HG02973 (cell line): Measurements from ENCODE around the gene ELOVL5.
"Not testable (repeated sequence)": the region's sequence is repeated elsewhere in the genome, so short reads cannot be mapped to it uniquely, and the experiment has no call there.

Experiments
- ATAC-seq: cut with Tn5 transposase; IDR thresholded peaks from one replicate; pipeline ENCODE4 v1.9.1; 2021; ENCODE audit warnings: moderate library complexity; ENCODE audit not compliant: unreplicated experiment

The ELOVL5 gene

DNA sequence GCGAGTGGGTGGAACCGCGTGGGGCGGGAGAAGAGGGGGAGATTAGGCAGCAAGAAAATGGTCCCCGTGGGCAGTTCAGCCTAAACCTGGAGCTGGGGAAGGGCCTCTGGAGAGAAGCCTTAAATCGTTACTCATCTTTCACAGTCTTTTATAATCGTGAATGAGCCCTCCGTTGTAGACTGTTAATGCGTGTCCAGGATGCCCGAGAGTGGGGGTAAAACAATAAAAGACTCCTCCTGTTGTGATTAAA lies 11.0 kb upstream of the ELOVL5 start:
- no peak for ATAC-seq

DNA sequence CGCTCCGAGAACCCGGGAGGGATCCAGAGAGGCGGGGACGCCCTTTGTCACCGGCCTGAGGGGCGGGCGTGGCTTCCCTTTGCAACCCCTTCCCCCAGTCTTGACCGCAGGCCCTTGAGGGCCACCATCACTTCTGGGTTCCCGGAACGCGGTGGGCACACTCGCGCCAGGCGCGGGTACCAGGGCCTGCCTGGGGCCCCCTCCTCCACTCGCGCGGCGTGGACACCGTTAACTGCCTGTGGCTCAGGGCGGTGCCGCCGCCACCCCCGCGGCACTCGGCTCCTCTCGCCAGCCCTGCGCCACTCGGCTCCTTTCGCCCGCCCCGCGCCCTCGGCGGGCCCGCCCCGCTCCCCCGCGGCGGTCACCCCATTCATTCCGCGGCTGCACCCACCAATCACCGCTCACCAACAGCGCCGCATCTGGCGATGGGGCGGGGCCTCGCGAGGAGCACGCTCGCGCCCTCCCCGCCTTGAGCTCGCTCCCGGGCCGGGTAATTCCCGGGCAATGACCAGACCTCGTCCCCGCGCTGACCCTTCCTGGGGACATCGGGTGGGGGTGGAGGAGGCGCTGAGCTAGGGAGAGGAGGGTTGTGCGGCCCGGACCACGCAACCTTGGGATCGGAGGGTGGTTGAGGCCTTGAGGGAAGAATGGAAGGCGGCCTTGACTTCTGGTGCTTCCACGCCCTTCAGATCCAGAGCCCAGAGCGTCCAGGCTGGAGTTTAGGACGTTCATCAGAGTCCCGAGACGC lies 10.5 kb upstream of the ELOVL5 start:
- peak; percentile 91 for ATAC-seq

DNA sequence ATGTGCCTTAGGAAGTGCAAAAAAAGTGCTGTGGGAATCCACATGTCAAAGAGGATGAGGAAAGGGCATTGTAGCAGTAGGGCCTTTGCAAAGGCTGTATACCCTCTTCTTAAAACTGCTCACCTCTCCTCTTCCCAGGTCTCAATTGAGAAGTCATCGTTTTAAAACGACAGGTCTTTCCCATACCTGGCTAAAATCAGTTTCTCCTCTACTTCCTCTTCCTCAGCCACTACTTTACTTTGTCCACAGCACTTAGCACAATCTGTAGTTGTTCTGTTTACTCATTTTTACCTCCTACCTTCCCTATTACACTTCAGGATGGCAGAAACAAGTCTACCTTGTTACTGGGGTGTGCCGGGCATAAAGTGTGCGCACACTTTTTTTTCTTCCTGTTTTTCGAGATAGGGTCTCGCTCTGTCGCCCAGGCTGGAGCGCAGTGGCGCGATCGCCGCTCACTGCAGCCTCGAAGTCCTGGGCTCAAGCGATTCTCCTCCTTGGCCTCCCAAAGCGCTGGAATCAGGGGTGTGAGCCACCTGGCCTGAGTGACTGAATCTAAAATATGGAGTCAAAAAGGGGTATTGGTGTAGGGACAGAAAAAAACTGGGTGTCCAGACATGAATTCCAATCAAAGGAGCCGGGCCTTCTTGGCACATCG lies 9.8 kb upstream of the ELOVL5 start:
- peak; percentile 9 for ATAC-seq

DNA sequence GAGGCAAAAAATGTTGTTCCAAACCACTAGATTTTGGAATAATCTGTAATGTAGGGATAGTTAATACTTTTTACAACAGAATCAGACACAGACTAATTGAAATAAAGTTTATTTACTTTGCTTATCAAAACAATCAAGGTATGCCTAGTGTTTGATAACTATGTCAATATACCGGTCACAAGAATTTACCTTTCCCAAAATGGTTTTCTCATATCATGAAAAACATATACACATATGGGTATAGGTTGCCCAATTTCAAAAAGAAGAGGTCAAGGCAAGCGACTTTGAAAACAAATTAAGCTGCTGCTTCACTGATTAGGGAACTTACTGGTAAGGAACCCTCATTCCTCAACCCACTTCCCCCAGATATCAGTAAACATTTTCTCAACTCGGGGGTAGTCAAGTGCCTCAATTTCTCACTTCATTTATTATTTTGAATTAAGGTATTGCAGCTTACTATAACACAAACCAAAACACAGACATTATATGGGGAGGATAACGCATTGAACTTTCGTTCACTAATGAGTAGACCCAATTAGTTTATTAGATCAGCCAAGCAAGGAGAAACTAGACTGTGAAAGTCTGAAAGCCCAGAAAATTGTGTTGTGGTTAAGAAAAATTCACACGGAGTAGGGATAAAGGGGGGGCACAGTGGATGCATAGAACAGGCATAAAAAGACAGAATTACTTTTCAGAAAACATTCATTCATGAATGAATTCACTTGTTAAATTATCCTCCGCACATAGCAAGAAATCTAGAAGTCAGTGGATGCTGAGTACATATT lies 9.0 kb upstream of the ELOVL5 start:
- no peak for ATAC-seq

DNA sequence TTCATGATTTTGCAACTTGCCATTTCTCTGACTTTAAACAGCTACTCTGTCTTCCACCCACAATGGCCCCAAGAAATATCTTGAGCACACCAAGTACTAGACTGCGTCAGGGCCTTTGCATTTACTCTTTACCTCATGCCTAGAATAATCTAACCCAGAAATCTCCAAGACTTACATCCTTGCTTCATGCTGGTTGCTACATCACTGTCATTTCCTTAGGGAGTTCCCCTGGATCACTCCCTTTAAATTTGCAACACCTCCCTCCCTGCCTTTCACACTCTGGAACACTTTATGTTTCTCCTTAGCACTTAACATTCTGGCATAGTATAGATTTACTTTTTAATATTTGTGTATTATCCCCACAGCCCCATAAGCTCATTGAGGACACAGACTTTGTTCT lies 4.9 kb upstream of the ELOVL5 start:
- ATAC-seq = no peak

DNA sequence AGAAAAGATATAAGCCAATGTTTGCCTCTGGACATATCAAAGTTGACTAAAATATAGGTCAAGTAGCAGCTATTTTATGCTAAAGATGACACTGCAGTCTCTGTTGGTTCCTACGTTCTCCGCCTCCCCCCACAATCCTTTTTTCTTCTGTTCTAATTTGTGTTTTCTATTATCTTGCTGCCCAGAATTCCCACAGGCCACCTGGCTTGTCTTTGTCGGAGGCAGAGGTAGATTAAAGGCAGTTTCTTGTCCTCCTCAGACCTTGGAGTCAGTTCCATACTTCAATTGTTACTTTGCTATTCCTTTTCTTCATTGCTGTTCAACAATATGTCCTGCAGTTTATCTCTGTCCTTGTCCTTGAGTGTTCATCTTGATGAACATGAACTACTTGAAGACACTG lies 3.6 kb upstream of the ELOVL5 start:
- no peak for ATAC-seq

DNA sequence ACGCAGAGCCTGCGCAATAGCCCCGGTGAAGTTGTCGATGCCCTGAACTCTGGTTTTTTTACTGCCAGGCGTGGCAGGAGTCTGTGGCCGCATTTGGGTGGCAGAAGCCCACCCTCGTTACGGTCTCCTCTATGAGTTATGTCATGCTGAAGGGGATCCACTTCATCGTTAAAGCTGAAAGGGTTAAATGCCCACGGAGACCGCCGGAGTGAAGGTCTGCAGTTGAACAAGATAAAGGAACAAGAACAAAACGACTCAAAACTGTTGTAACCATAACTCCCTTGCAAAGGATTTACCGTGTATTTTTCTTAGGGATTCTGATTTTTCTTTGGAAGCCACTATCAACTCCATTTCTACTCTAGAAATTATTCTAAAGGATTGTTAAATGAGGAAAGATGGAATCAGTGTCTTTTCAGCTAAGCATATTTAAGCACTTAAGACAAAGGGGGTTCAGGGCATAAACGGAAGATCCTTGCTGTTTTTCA lies 501 bp upstream of the ELOVL5 start:
- ATAC-seq = no peak

DNA sequence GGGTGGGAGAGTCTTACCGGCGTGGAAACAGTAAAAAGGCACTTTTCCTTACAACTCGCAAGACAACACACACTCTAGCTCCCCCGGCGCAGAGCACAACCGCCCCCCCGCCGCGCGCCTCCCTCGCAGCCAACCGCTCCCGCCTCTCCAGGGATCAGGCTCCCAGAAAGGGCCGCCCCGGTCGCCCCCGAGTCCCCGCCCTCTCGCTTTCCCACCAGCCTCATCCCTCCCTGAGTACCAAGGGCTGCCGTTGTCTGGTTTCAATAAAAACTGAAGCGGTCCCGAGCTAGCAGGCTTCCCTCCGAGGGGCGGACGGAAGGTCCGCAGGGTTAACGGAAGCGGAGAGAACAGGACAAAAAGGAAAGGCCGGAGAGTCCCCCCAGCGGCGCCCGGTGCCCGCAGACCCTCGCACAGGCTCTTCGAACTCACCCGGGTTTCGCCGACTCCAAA lies 804 bp downstream of the ELOVL5 start:
- ATAC-seq = peak; percentile 24

DNA sequence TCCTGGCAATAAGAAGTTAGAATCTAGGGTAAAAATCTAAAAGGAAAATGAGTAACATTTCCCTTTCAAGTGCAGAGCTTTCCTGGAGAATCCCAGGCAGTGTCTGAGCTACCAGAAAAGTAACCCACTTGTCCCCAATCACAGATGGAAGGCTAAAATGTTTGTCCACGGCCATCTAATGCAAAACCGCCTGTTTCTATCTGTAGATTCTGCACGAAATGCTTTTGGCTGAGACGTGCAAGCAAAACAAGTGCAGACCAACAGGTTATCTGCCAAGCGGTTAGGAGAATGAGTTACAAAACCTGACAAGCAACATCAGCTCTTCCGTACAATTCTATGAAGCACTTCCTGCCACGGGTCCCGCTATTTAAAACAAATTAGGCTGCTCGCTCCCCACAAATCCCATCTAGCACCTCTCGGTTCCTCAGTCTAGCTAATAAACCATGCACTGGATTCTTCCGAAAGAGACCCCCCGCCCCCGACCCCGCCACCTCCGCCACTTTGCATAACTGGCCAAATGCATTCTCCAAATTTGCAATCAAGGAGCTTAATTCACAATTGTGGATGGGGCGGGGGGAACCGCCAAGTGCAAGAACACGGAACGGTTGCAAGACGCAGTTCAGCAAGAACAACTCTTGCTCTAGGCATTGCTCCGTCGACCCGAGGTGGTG lies 1.4 kb downstream of the ELOVL5 start:
- peak; percentile 10 for ATAC-seq

DNA sequence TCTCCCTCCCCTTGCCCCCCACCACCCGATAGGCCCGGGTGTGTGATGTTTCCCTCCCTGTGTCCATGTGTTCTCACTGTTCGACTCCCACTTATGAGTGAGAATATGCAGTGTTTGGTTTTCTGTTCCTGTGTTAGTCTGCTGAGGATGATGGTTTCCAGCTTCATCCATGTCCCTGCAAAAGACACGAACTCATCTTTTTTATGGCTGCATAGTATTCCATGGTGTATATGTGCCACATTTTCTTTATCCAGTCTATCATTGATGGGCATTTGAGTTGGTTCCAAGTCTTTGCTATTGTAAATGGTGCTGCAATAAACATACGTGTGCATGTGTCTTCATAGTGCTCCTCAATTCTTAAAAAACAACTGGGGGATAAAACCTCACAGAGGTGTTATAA lies 2.7 kb downstream of the ELOVL5 start:
- ATAC-seq = not testable (repeated sequence)

DNA sequence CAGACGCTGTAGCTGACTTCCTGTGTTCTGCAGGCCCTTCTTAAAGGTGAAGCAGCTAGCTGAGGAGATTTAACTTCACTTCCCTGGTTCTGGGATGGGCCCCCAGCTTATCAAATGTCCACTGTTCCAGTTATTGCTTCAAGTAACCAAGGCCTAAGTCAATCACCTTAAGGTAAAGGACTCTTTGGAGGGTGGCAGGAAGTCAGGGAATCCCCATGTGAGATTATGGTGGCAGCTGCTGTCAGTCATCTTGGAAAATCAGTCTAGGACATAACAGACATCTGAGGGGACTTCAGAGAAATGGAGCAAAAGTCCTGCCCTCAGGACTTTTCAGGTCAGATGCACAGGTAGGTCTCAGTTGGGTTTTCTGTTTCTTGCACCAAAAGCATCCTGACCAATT lies 3.8 kb downstream of the ELOVL5 start:
- no peak for ATAC-seq

DNA sequence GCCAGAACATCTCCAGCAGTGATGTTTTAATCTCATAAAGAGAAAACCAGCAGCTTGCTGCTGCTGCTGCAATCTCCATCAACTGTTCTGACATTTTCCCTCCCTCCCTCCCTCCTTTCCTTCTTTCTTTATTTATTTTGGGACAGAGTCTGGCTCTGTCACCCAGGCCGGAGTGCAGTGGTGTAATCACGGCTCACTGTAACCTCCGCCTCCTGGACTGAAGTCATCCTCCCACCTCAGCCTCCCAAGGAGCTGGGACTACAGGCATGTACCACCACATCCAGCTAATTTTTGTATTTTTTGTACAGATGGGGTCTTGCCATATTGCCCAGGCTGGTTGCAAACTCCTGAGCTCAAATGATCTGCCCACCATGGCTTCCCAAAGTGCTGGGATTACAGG lies 5.7 kb downstream of the ELOVL5 start:
- ATAC-seq = no peak

DNA sequence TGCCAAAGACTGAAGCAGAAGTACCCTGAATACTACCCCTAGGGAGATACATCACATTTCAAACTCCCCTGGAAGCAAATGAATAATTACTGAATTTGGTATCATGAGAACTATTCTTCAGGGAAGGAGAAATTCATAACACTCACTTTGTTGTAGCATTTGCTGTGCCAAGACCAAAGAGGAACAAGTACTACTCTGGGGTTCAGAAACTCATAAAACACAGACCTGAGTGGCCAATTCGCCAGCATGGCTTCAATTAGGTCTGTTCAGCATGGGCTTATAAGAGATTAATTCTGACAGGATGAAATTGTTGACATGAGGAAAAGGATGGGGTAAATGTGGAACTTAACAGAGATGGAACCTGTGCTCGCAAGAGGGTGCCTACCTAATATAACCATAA lies 6.5 kb downstream of the ELOVL5 start:
- ATAC-seq = no peak

DNA sequence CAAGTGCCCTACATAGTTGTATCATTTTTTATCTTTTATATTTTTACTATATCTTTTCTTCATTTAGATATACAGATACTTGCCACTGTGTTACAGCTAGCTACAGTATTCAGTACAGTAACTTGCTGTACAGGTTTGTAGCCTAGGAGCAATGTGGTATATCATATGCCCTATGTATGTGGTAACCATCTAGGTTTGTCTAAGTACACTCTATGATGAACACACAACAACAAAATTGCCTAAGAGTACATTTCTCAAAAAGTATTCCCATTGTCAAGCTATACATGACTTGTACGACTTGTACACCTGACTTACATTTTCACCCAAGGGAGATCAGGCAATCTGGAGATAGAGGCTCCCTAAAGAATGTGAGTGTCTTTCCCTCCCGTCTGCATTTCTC lies 8.2 kb downstream of the ELOVL5 start:
- ATAC-seq = no peak

DNA sequence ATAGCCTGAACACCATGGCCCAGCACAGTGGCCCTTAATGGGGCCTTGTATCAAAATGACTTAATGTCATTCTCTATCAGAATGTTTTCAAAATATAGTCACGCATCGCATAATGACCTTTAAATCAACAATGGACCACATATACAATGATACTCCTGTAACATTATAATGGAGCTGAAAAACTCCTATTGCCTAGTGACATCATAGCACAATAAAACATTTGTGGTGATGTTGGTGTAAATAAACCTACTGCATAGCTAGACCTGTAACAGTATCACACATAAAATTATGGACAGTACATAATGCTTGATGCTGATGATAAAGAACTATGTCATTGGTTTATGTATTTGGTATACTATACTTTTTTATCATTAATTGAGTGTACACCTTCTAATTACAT lies 9.3 kb downstream of the ELOVL5 start:
- ATAC-seq = no peak

DNA sequence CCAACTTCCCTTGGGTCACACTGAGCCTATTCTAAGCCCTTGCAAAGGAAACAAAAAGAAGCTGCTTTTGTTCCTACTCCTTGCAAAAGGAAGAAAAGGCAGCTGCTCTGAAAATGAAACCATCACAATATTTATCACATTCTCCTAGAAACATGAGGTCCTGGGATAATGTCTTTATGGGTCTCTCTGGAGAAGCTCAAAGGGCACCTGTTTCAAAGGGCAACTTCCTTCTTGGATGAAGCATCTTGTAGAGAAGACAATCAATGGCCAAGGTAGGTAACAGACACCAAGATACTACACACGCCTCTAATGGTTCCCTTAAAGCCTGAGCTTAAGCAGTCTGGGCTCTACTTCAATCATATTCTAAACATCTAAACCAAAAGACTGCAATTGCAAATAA lies 10.4 kb downstream of the ELOVL5 start:
- no peak for ATAC-seq

DNA sequence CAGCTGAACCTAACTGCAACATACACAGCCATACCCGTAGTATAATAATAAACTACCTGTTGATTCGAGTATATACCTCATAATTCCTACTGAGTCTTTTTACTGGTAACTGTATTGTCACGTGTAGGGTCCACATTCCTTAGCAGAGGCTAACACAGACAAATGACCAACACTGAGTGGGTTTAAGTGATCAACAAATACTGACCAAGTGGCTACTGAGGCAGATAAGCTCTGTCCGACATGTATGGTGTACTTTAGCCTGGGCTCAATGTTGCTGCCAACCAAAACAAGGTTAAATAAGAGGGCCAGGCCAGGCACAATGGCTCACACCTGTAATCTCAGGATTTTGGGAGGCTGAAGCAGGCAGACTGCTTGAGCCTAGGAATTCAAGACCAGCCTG lies 12.7 kb downstream of the ELOVL5 start:
- no peak for ATAC-seq

DNA sequence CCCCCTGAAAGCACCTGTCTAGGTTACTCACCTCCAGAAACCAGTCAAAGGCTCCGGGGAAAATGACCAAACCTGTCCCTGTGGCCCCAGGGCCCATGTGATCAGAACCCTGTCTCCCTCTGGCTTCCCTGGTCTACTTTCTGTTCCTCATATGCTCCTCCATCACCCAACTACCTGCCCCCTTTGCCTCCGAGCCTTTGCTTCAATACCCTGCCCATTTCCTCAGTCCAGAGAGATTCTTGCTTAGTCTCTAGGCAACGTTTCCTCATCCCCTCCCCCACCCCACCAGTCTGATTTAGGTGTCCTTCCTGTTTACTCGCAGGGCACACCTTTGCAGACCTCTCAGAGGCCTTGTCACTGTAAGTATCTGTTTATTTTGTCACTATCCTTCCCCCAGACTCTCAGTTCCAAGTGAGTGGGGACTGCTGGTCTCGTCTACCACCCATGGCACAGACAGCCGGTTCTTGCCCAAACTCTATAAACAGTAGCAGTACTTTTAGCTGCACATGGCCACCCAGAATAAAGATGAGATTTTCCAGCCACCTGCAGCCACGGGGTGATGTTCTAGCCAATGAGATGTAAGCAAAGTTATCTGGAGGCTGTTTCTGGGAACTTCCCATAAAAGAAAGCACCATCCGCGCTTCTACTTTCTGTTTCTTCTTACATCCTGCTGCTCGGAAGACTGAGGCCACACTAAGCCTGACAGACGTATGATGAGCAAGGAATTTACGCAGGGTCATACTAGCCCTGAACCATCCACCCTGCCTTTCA lies 13.3 kb downstream of the ELOVL5 start:
- ATAC-seq = peak; percentile 75

DNA sequence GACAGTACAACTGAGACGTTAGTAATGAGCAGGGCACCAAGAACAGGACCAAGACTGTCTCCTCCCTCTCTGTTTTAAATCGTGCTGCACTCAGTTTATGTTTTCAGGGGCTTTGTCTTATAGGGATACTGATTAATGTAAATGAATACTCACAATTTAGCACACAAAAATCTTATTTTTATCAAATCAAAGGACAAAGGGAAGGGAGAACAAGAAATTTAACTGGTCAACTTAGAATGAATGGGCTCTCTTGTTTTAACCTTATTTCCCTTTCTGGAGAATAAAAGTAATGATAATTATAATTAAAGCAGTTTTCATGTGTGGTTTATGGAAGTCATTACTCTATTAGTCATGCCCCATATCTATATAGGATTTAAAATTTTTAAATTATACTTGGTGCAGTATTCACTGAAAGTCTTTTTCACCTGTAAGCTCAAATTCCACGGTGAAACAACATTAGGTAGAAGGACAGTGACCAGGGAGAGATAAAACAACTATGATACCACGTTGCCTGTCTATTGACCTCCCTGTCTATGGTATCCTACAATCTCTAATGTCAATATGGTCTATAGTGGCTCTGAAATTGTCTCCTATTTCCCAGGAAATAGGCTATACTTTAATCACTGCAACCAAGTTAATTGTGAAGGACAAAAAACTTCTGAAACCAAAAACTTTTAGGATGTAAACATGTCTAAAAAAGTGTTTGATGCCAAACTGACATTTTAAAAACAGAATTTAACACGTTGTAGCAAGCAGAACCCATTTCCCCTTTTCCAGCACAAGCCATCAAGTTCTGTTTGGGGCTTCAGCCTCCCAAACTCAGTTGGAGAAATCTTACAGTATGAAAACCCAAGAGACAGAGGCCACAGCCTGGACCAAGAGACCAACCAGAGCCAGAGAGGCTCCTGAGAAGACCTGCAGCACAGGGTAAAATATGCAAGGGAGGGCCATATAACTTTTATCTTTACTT lies 15.0 kb downstream of the ELOVL5 start:
- no peak for ATAC-seq

DNA sequence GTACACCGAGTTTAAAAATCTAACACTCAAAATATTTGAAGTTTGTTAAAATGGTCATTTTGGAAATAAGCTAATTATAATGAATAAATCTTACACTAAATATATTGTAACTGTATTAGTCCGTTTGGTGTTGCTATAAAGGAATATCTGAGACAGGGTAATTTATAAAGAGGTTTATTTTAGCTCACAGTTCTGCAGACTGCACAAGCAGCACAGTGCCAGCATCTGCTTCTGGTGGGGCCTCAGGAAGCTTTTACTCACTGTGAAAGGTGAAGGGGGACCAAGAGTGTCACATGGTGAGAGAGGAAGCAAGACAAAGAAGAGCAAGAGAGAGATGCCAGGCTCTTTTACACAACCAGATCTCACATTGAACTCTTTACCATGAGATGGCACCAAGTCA lies 17.1 kb downstream of the ELOVL5 start:
- no peak for ATAC-seq
